Measurements from ENCODE around the gene MOV10L1.

GRCh38 chr22:50118557-50119168 is 28.9 kb downstream of the MOV10L1 start:
- no peak for TF ChIP-seq CTCF (conservative IDR thresholded peaks at IDR 0.05; ENCODE audit: low read depth, low read length)
- TF ChIP-seq EZH2 (IDR thresholded peaks at IDR 0.05; ENCODE audit: low read length, unreplicated experiment): no peak
